HL-60 (cell line): ENCODE measurements around the gene ONECUT2.

ENCODE experiments used
- DNase-seq, 2 experiments: peaks; one replicate each; pipeline ENCODE4 v3.0.0-alpha.2; 2010 to 2020; ENCODE audit warnings: low read depth in 1 of 2, low spot score in 1 of 2
- H3K27ac ChIP-seq: fragments of 250-450 bp; sonication (Bioruptor Pico); replicated peaks from 2 replicates; pipeline ENCODE4 v1.5.1; 2020; ENCODE audit warnings: mild to moderate bottlenecking, moderate library complexity
- H3K27me3 ChIP-seq: fragments of 250-450 bp; sonication (Bioruptor Pico); 2 replicates; pipeline ENCODE4 v1.5.1; 2021; ENCODE audit warnings: mild to moderate bottlenecking, moderate library complexity; ENCODE audit not compliant: insufficient read depth, poor library complexity, severe bottlenecking
- H3K4me3 ChIP-seq: replicated peaks from 2 replicates; pipeline ENCODE4 v1.5.1; 2011; ENCODE audit warnings: mild to moderate bottlenecking, control low read depth, low read length; ENCODE audit not compliant: insufficient read depth
- GABPA ChIP-seq: IDR thresholded peaks from 2 replicates; pipeline ENCODE4 v1.6.1; 2012; ENCODE audit warnings: low read depth
- POLR2AphosphoS5 ChIP-seq: IDR thresholded peaks from 2 replicates; pipeline ENCODE4 v1.6.1; 2012; ENCODE audit warnings: low read depth
- SPI1 ChIP-seq: IDR thresholded peaks from 2 replicates; pipeline ENCODE4 v1.6.1; 2012; ENCODE audit warnings: low read depth, mild to moderate bottlenecking, borderline replicate concordance
- TF ChIP-seq, protein P1 (sequence below): IDR thresholded peaks from one replicate; pipeline ENCODE4 v1.5.1; 2011; ENCODE audit warnings: low read length, control low read depth, inconsistent platforms; ENCODE audit not compliant: insufficient read depth
- TF ChIP-seq, protein P2 (sequence below): IDR thresholded peaks from 2 replicates; pipeline ENCODE4 v1.6.1; 2012; ENCODE audit warnings: low read depth; ENCODE audit not compliant: insufficient replicate concordance

Gene ONECUT2

DNA sequence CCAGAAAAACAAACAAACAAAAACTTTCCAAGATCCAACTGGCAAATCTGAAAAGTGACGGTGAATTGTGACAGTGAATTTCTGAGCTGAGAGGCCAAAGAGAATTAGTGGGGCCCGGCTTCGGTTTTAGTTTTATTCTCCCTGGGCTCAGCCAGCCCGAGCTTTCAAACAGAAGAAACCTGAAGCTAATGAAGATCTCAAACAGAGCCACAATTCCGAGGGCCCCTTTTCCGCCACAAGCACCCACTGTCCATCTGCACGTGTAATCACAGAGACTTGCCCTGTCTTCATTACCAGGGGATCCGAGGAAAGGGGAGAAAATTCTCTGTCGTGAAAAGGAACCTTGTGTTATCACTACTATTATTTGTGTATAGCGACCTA lies 4.2 kb upstream of the ONECUT2 start:
- Histone ChIP-seq H3K27me3 (peaks cover 88% of the 10 kb centered on the region), H3K4me3 (no peak overlapping the region), H3K27ac (no peak overlapping the region)
- DNase-seq: no peak
- TF ChIP-seq GABPA: no peak
- TF ChIP-seq POLR2AphosphoS5: no peak
- TF ChIP-seq, protein P1, sequence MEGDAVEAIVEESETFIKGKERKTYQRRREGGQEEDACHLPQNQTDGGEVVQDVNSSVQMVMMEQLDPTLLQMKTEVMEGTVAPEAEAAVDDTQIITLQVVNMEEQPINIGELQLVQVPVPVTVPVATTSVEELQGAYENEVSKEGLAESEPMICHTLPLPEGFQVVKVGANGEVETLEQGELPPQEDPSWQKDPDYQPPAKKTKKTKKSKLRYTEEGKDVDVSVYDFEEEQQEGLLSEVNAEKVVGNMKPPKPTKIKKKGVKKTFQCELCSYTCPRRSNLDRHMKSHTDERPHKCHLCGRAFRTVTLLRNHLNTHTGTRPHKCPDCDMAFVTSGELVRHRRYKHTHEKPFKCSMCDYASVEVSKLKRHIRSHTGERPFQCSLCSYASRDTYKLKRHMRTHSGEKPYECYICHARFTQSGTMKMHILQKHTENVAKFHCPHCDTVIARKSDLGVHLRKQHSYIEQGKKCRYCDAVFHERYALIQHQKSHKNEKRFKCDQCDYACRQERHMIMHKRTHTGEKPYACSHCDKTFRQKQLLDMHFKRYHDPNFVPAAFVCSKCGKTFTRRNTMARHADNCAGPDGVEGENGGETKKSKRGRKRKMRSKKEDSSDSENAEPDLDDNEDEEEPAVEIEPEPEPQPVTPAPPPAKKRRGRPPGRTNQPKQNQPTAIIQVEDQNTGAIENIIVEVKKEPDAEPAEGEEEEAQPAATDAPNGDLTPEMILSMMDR: no peak
- no peak for TF ChIP-seq SPI1
- TF ChIP-seq, protein P2, sequence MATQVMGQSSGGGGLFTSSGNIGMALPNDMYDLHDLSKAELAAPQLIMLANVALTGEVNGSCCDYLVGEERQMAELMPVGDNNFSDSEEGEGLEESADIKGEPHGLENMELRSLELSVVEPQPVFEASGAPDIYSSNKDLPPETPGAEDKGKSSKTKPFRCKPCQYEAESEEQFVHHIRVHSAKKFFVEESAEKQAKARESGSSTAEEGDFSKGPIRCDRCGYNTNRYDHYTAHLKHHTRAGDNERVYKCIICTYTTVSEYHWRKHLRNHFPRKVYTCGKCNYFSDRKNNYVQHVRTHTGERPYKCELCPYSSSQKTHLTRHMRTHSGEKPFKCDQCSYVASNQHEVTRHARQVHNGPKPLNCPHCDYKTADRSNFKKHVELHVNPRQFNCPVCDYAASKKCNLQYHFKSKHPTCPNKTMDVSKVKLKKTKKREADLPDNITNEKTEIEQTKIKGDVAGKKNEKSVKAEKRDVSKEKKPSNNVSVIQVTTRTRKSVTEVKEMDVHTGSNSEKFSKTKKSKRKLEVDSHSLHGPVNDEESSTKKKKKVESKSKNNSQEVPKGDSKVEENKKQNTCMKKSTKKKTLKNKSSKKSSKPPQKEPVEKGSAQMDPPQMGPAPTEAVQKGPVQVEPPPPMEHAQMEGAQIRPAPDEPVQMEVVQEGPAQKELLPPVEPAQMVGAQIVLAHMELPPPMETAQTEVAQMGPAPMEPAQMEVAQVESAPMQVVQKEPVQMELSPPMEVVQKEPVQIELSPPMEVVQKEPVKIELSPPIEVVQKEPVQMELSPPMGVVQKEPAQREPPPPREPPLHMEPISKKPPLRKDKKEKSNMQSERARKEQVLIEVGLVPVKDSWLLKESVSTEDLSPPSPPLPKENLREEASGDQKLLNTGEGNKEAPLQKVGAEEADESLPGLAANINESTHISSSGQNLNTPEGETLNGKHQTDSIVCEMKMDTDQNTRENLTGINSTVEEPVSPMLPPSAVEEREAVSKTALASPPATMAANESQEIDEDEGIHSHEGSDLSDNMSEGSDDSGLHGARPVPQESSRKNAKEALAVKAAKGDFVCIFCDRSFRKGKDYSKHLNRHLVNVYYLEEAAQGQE: no peak

DNA sequence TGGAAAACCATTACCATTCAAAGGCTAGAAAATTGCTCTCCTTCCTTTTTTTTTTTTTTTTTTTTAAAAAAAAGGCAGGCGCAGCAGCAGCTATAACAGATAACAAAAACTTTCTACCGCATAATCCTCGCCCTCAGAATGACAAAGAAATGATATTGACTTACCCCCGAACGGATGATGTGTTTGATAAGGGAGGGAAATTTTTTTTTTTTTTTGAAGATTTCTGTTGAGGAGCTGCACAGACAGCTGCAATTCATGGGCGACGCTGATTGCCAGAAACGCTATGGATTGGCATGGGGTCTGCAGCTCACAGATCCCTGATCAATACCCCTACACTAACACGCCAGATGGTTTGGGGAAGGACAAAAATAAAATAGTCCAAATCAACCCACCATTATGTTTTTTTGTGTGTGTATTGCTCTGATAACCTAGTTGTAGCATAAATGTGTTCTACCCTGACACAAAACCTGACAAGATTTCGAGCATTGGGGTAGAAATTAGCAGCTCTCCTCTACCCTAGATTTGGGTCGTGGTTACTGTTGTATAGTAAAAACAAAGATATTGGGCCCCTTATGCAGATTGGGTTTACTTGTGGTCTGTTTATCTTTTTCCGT lies 3.6 kb upstream of the ONECUT2 start:
- TF ChIP-seq, protein P2: no peak
- TF ChIP-seq, protein P1: no peak
- TF ChIP-seq GABPA (no peak), SPI1 (no peak), POLR2AphosphoS5 (no peak)
- Histone ChIP-seq H3K4me3 (no peak overlapping the region), H3K27ac (no peak overlapping the region), H3K27me3 (peaks cover 88% of the 10 kb centered on the region)
- no peak for DNase-seq

DNA sequence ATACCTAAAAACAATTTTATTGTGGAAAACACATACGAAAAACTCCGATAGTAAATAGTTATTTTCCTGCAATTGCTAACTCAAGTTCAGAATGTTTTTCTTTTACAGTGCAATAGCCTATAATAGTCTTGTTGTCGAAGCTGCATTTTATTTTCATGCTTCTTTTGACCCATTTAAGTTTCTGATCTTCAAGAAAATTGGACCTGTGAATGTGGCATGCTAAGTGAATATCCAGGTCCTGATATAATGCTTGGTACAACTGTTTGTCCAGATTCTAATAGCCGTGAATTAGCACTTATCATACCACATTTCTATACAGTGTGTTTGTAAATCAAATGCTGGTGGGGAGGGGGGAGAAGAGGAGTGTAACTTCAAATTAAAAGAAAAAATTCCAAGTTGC lies 3.0 kb upstream of the ONECUT2 start:
- no peak overlapping the region for H3K27ac ChIP-seq
- peaks cover 88% of the 10 kb centered on the region for H3K27me3 ChIP-seq
- no peak overlapping the region for H3K4me3 ChIP-seq
- no peak for TF ChIP-seq SPI1
- no peak for DNase-seq

DNA sequence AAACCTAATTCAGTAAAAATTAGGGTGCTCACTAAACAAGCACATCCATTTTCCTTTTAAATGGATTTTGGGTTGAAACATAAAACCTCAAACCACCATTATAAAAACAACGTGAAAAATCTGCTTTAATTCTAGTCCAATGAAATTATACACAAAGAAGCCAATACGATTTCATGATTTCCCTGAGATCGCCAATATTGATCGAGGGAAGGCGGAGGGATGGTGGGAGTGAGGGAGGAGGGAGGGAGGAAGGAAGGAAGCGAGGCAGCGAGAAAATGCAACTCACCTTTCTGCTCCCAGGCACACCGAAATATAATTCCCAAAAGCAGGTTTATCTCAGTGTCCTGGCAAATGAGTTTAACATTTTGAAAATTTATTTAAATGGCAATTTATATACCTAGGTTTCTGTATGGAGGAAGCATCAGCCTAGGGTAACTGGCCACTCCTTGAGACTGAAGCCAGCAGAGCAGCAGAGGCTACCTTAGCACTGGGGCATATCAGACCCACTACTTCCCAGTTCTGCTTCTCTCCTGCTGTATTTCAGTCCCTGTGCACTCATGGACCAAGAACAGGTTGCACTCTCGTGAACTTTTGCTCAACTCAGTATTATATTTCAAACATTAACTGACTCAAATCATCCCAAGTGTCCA lies 2.3 kb upstream of the ONECUT2 start:
- TF ChIP-seq, protein P1: no peak
- TF ChIP-seq POLR2AphosphoS5 (no peak), GABPA (no peak), SPI1 (no peak)
- TF ChIP-seq, protein P2: no peak
- Histone ChIP-seq H3K27ac (no peak overlapping the region), H3K27me3 (peaks cover 90% of the 10 kb centered on the region), H3K4me3 (no peak overlapping the region)
- no peak for DNase-seq
